ENCODE results near the gene TMEM17.

The TMEM17 gene, protein sequence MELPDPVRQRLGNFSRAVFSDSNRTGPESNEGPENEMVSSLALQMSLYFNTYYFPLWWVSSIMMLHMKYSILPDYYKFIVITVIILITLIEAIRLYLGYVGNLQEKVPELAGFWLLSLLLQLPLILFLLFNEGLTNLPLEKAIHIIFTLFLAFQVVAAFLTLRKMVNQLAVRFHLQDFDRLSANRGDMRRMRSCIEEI

DNA sequence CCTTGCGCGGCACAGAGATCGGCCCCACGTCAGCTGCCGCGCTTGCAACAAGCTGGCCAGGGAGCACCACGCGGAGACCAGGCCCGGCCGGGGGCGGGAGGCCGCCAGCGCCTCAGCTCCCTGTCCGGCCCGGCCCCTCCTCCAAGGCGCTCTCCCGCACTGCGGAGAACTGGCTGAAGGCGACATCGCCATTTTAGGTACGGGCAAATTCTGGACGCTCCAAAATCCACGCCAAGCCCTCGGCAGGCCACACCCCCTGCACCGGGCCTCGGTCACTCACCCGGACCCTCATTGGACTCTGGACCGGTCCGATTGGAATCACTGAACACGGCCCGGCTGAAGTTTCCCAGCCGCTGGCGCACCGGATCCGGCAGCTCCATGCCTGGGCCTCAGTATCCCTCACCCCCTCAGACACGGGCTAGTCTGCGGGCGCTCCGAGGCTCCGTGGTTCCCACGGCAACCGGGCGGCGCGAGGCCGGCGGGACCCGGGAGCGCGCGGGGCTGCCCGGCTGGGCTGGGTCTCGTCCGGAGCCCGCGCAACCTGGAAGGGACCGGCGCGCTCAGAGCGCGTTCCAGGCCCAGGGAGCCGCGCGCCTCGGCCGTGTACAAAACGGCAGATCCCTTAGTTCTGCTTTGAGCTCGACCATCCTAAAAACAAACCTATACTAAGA is at the start of gene TMEM17:
TSS of gene TMEM17 (minus strand) at position 446 of the 671 bp plus-strand sequence. CDS start at position 380, 66 bp downstream.
- Histone ChIP-seq H3K4me2 (ENCODE audit: low read length) (peak within 1 kb of the TSS; percentile 79), H3K4me1 (ENCODE audit: insufficient read depth, low read length, severe bottlenecking) (peaks cover 15% of the 10 kb centered on the region), H3K27ac (ENCODE audit: low read depth, low read length, poor library complexity, severe bottlenecking) (no peak within 1 kb of the TSS), H3K36me3 (ENCODE audit: insufficient read depth, low read length) (no peaks in the 10 kb centered on the region), H4K20me1 (ENCODE audit: insufficient read depth, low read length) (no peaks in the 10 kb centered on the region), H3K27me3 (ENCODE audit: insufficient read depth, low read length) (no peaks in the 10 kb centered on the region; the same call in 1 of the 2 replicates), H3F3A (ENCODE audit: insufficient read depth, low read length) (no peaks in the 10 kb centered on the region), H3K9me2 (ENCODE audit: low read depth, low read length) (no peaks in the 10 kb centered on the region), H3K9ac (ENCODE audit: low read length) (peak within 1 kb of the TSS; percentile 66), H2AFZ (ENCODE audit: low read length) (peak within 1 kb of the TSS; percentile 14; the same call in 1 of the 2 replicates), H3K9me3 (ENCODE audit: low read length) (no peaks in the 10 kb centered on the region), H3K4me3 (ENCODE audit: low read depth, low read length, poor library complexity, severe bottlenecking) (peak within 1 kb of the TSS; percentile 84), H3K79me2 (ENCODE audit: insufficient read depth, low read length) (no peaks in the 10 kb centered on the region)
- no peak for TF ChIP-seq CTCF (IDR thresholded peaks at IDR 0.05; ENCODE audit: low read length)
- TF ChIP-seq EZH2 (IDR thresholded peaks at IDR 0.05; ENCODE audit: borderline replicate concordance, low read length): no peak

- H3K9ac ChIP-seq (ENCODE audit: low read length): no peak overlapping the region
- no peaks in the 10 kb centered on the region for H3K4me1 ChIP-seq (ENCODE audit: insufficient read depth, low read length, severe bottlenecking)
- no peaks in the 10 kb centered on the region for H3F3A ChIP-seq (ENCODE audit: insufficient read depth, low read length)
- TF ChIP-seq EZH2 (IDR thresholded peaks at IDR 0.05; ENCODE audit: borderline replicate concordance, low read length): no peak
- no peak for TF ChIP-seq CTCF (IDR thresholded peaks at IDR 0.05; ENCODE audit: low read length)
- H4K20me1 ChIP-seq (ENCODE audit: insufficient read depth, low read length): no peaks in the 10 kb centered on the region
- no peaks in the 10 kb centered on the region for H3K36me3 ChIP-seq (ENCODE audit: insufficient read depth, low read length)
- no peak overlapping the region for H3K4me3 ChIP-seq (ENCODE audit: low read depth, low read length, poor library complexity, severe bottlenecking)
- no peaks in the 10 kb centered on the region for H3K9me2 ChIP-seq (ENCODE audit: low read depth, low read length)
- no peak overlapping the region for H2AFZ ChIP-seq (ENCODE audit: low read length)
- no peak overlapping the region for H3K4me2 ChIP-seq (ENCODE audit: low read length)
- H3K79me2 ChIP-seq (ENCODE audit: insufficient read depth, low read length): no peaks in the 10 kb centered on the region
- H3K27me3 ChIP-seq (ENCODE audit: insufficient read depth, low read length): no peaks in the 10 kb centered on the region
- no peak overlapping the region for H3K27ac ChIP-seq (ENCODE audit: low read depth, low read length, poor library complexity, severe bottlenecking)
- no peaks in the 10 kb centered on the region for H3K9me3 ChIP-seq (ENCODE audit: low read length)
Measured at GRCh38 chr2:62554440-62554839, 48.4 kb upstream of the TMEM17 start.

- Histone ChIP-seq H3K9me2 (ENCODE audit: low read depth, low read length) (no peaks in the 10 kb centered on the region), H3F3A (ENCODE audit: insufficient read depth, low read length) (no peaks in the 10 kb centered on the region), H3K27me3 (ENCODE audit: insufficient read depth, low read length) (no peaks in the 10 kb centered on the region), H4K20me1 (ENCODE audit: insufficient read depth, low read length) (no peaks in the 10 kb centered on the region), H2AFZ (ENCODE audit: low read length) (no peak overlapping the region), H3K9ac (ENCODE audit: low read length) (no peak overlapping the region), H3K4me1 (ENCODE audit: insufficient read depth, low read length, severe bottlenecking) (no peaks in the 10 kb centered on the region), H3K79me2 (ENCODE audit: insufficient read depth, low read length) (no peaks in the 10 kb centered on the region), H3K36me3 (ENCODE audit: insufficient read depth, low read length) (no peaks in the 10 kb centered on the region), H3K27ac (ENCODE audit: low read depth, low read length, poor library complexity, severe bottlenecking) (no peak overlapping the region), H3K4me3 (ENCODE audit: low read depth, low read length, poor library complexity, severe bottlenecking) (no peak overlapping the region), H3K4me2 (ENCODE audit: low read length) (no peak overlapping the region), H3K9me3 (ENCODE audit: low read length) (no peaks in the 10 kb centered on the region)
- no peak for TF ChIP-seq CTCF (IDR thresholded peaks at IDR 0.05; ENCODE audit: low read length)
- no peak for TF ChIP-seq EZH2 (IDR thresholded peaks at IDR 0.05; ENCODE audit: borderline replicate concordance, low read length)
Measured at GRCh38 chr2:62550461-62550860, 44.5 kb upstream of the TMEM17 start.
